Spleen (tissue), 3 donors: ENCODE measurements around the gene RSPO3.

Experiments used
- POLR2A ChIP-seq, 3 donors: fragments of 450-650 bp; IDR thresholded peaks; one replicate each; pipeline ENCODE4 v1.5.1; 2017; ENCODE audit warnings: antibody characterized with exemption in 3 of 3, mild to moderate bottlenecking in 1 of 3
- POLR2AphosphoS5 ChIP-seq, 3 donors: sonication (generic); formaldehyde crosslinking; IDR thresholded peaks; one replicate each; pipeline ENCODE4 v1.5.1; 2017; ENCODE audit warnings: antibody characterized with exemption in 3 of 3

DNA sequence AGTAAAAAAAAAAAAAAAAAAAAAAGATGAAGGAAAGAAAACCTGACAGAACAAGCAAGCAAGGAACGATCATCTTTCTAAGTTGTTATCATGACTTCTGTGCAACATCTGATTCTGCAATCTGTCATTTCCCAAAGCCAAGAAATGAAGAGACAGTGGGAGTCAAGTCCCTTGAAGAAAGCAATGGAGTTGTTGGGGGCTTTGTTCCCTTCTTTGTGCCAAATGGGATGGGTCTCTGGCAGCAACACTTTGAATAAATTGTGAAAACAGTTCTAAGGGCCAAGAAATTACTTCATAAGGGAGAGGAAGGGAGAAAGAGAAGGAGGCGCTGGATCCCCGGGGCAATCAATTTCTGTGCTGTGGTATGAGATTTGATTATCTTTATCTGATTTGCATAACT, 33.3 kb upstream of the RSPO3 start:
- no peak for TF ChIP-seq POLR2A (IDR thresholded peaks at IDR 0.05)
- TF ChIP-seq POLR2AphosphoS5 (IDR thresholded peaks at IDR 0.05): no peak
